ENCODE data around the gene CABLES2. TPM values are rescaled to one million over a fixed set of nuclear protein-coding genes. Genes with fewer than 3 reads are reported as not detected.

Gene CABLES2
- total and polyA plus RNA-seq, 10 of the 15 experiments (the other 5 are each of a cell fraction or from before 2014, with no cell fraction given), result 2.2 to 14.9 (median 5.3) TPM

- Histone ChIP-seq H3K27ac (ENCODE audit: control insufficient read depth, insufficient read depth) (no peak overlapping the region), H3K4me1 (ENCODE audit: control insufficient read depth, insufficient read depth, low read length) (no peaks in the 10 kb centered on the region), H4K20me1 (ENCODE audit: control insufficient read depth, insufficient read depth) (no peaks in the 10 kb centered on the region), H3K4me3 (no peak overlapping the region), H3K9ac (ENCODE audit: control insufficient read depth, insufficient read depth, low read length) (no peak overlapping the region), H3K4me2 (ENCODE audit: control insufficient read depth, insufficient read depth) (no peak overlapping the region), H2AFZ (ENCODE audit: control insufficient read depth, low read depth, low read length) (no peak overlapping the region), H3K9me3 (replicated peaks; ENCODE audit: control insufficient read depth, insufficient read depth, low read length) (no peaks in the 10 kb centered on the region), H3K36me3 (ENCODE audit: control insufficient read depth in 2 of 2, insufficient read depth in 2 of 2, low read length in 1 of 2) (no peaks in the 10 kb centered on the region), H3K79me2 (ENCODE audit: control insufficient read depth, insufficient read depth, low read length) (no peaks in the 10 kb centered on the region), H3K27me3 (replicated peaks in 1 of 2; ENCODE audit: control insufficient read depth in 2 of 2, insufficient read depth in 2 of 2, low read length in 1 of 2) (peaks cover 0 to 10% of the 10 kb centered on the region in 2 experiments; a peak in 3 of 4 replicates)
- CTCF ChIA-PET, result no interaction called here
- ATAC-seq (no peak), DNase-seq (ENCODE audit: low read depth, low spot score) (no peak), FAIRE-seq (no peak)
- BruUV-seq (replicated peaks), result no TSS peak
- POLR2A ChIA-PET, result no interaction called here
- intact Hi-C loops (cut with micrococcal nuclease; ENCODE audit: unreplicated experiment) (no loop called here), in situ Hi-C loops (cut with MboI) (no loop called here)
- SMC1A ChIA-PET (ENCODE audit: uncharacterized antibody, unreplicated experiment), result no interaction called here
- 18% methylated on average over 3 of the region's 3 CpGs for WGBS (ENCODE audit: insufficient coverage, insufficient replicate concordance, low lambda C conversion rate, missing lambda C conversion rate)
- no peak for TF ChIP-seq ETV6 (conservative IDR thresholded peaks at IDR 0.05 in 1 of 2, IDR thresholded peaks at IDR 0.05 in 1 of 2; ENCODE audit: borderline replicate concordance in 1 of 2, low read depth in 1 of 2)
- no peak for TF ChIP-seq ZNF207 (IDR thresholded peaks at IDR 0.05; ENCODE audit: borderline replicate concordance)
- TF ChIP-seq BMI1 (IDR thresholded peaks at IDR 0.05; ENCODE audit: borderline replicate concordance), result no peak
- TF ChIP-seq CUX1 (IDR thresholded peaks at IDR 0.05; ENCODE audit: insufficient replicate concordance, low read depth, low read length), result no peak
- TF ChIP-seq NBN (IDR thresholded peaks at IDR 0.05), result no peak
- RAD21 ChIA-PET (ENCODE audit: unreplicated experiment), result no interaction called here
Measured at GRCh38 chr20:62436692-62437091, 29.6 kb upstream of the CABLES2 start.
